ENCODE results near the gene PDPN. TPM values are rescaled to one million over a fixed set of nuclear protein-coding genes. Genes with fewer than 3 reads are reported as not detected.

Gene PDPN
- total and polyA plus RNA-seq, 2 of the 8 experiments (the other 6 are each of a cell fraction or from before 2014, with no cell fraction given), result 44.7 to 169 TPM

DNA sequence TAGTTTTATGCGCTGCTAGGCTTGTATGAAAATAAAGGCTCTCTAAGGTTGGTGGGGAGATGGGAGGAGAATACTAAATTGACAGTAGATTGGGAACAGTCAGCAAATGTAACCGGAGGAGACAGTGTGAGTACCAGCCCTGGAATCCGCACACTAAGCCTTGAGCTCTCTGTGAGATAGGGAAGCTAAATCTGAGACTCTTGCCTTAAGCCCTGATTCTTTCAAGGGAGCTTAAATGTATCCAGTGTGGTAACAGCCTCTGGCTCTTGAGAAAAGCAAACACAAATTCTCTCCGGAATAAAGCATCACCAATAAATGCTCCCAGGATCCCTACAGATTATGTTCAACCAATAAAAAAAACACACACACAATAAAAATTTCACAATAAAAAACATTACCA is 33.0 kb upstream of the PDPN start:
- no peak overlapping the region for H2AK5ac ChIP-seq (ENCODE audit: low read depth, low read length)
- no peak overlapping the region for H3K18ac ChIP-seq (ENCODE audit: extremely low read depth, low read length)
- no peaks in the 10 kb centered on the region for H3K79me1 ChIP-seq (ENCODE audit: low read depth, low read length)
- no peak for FAIRE-seq
- no peak overlapping the region for H4K5ac ChIP-seq (ENCODE audit: insufficient read length, low read depth, low read length)
- no peak overlapping the region for H3K27ac ChIP-seq (ENCODE audit: low read depth, low read length)
- no peak overlapping the region for H2BK5ac ChIP-seq (ENCODE audit: low read depth, low read length)
- no peak overlapping the region for H2BK12ac ChIP-seq (ENCODE audit: low read depth, low read length)
- no peak overlapping the region for H3K56ac ChIP-seq (replicated peaks; ENCODE audit: insufficient read length, low read depth, low read length)
- H3K36me3 ChIP-seq (ENCODE audit: control insufficient read depth in 2 of 4, insufficient read depth in 4 of 4, low read length in 3 of 4), result no peaks in the 10 kb centered on the region
- WGBS, 2 experiments (ENCODE audit: extremely low coverage in 1 of 2, insufficient coverage in 1 of 2, insufficient read length in 1 of 2, insufficient replicate concordance in 2 of 2, low coverage in 1 of 2, low lambda C conversion rate in 2 of 2, missing lambda C conversion rate in 1 of 2), result 84% methylated on average over 4 of the region's 4 CpGs; no CpG with 5 or more reads in 1 of the 2 experiments
- H3K23me2 ChIP-seq (ENCODE audit: low read depth, low read length), result no peaks in the 10 kb centered on the region; the same call in 1 of the 2 replicates
- ChIA-PET CTCF (ENCODE audit: partially characterized antibody) (interaction anchor here (1.3 to 2.1 kb wide), 2 partner anchors 11 to 21 kb away, joined by 4 to 11 read pairs; no protein-coding TSS in a partner anchor), POLR2A (ENCODE audit: partially characterized antibody) (no interaction called here)
- no peak overlapping the region for H3K4ac ChIP-seq (replicated peaks; ENCODE audit: insufficient read length, low read depth, low read length)
- peaks cover 0 to 6% (median 2%) of the 10 kb centered on the region in 4 experiments; a peak in 1 of 7 replicates for H3K4me1 ChIP-seq (replicated peaks in 1 of 4; ENCODE audit: control insufficient read depth in 3 of 4, insufficient read depth in 4 of 4, low read length in 3 of 4)
- no peaks in the 10 kb centered on the region for H4K20me1 ChIP-seq (replicated peaks in 1 of 2; ENCODE audit: control insufficient read depth in 1 of 2, insufficient read depth in 2 of 2, low read length in 2 of 2)
- H2BK15ac ChIP-seq (ENCODE audit: low read length), result no peak overlapping the region
- no peak overlapping the region for H3K4me2 ChIP-seq (ENCODE audit: insufficient read depth in 1 of 2, low read depth in 2 of 2, low read length in 2 of 2)
- no peak overlapping the region for H4K8ac ChIP-seq (ENCODE audit: extremely low read depth, insufficient read depth, low read length)
- no peak overlapping the region for H3K14ac ChIP-seq (ENCODE audit: insufficient read length)
- H4K91ac ChIP-seq (replicated peaks; ENCODE audit: insufficient read length, low read length), result no peak overlapping the region
- no peaks in the 10 kb centered on the region for H3K27me3 ChIP-seq (replicated peaks in 1 of 4; ENCODE audit: control insufficient read depth in 3 of 4, extremely low read depth in 1 of 4, insufficient read depth in 3 of 4, low read length in 3 of 4)
- no peak overlapping the region for H2BK20ac ChIP-seq (ENCODE audit: low read length)
- no peak for DNase-seq (ENCODE audit: low read depth in 1 of 2, low spot score in 2 of 2)
- no peak overlapping the region for H3K4me3 ChIP-seq (ENCODE audit: extremely low read depth in 1 of 4, insufficient read depth in 2 of 4, low read depth in 3 of 4, low read length in 4 of 4)
- H3K23ac ChIP-seq (ENCODE audit: insufficient read length), result no peak overlapping the region
- H2BK120ac ChIP-seq (replicated peaks; ENCODE audit: low read depth, low read length), result no peak overlapping the region
- no peak overlapping the region for H2AFZ ChIP-seq (ENCODE audit: low read length)
- H3K9ac ChIP-seq (replicated peaks in 1 of 4; ENCODE audit: extremely low read depth in 1 of 4, low read depth in 3 of 4, low read length in 3 of 4), result no peak overlapping the region
- H3K79me2 ChIP-seq (ENCODE audit: control insufficient read depth in 1 of 2, insufficient read depth in 2 of 2, low read length in 2 of 2), result no peaks in the 10 kb centered on the region; a peak in 1 of 4 replicates
- no peaks in the 10 kb centered on the region for H3K9me3 ChIP-seq (ENCODE audit: insufficient read depth in 2 of 2, low read depth in 1 of 2, low read length in 1 of 2)
- no peak for TF ChIP-seq TAF7 (optimal IDR thresholded peaks at IDR 0.05; ENCODE audit: borderline replicate concordance, low read depth, low read length)
- no peak for TF ChIP-seq KDM1A (IDR thresholded peaks at IDR 0.05; ENCODE audit: borderline replicate concordance, low read length)
- no peak for TF ChIP-seq TEAD4 (IDR thresholded peaks at IDR 0.05; ENCODE audit: low read depth, low read length)
- no peak for TF ChIP-seq SIRT6 (IDR thresholded peaks at IDR 0.05; ENCODE audit: low read length)
